ENCODE results near the gene UBL4A.
A peak's percentile ranks its signal among the peaks of the same experiment; 100 is the strongest.

Gene UBL4A

GRCh38 chrX:154440623-154441357, 45.6 kb downstream of the UBL4A start:
- DNase-seq: no peak

- DNase-seq: no peak
Observed at GRCh38 chrX:154439841-154440240, 46.6 kb downstream of the UBL4A start.

GRCh38 chrX:154437971-154438893, 48.2 kb downstream of the UBL4A start:
- DNase-seq: no peak

GRCh38 chrX:154436983-154437752, 49.2 kb downstream of the UBL4A start, which contains the start of gene GDI1:
TSS of gene GDI1 (plus strand) at chrX:154437154. CDS start at chrX:154437255, 101 bp downstream.
- peak in 23 of 56 donors; percentile 13 to 59 (median 30) for DNase-seq

GRCh38 chrX:154436374-154436982, 49.9 kb downstream of the UBL4A start:
- peak in 26 of 56 donors; percentile 2 to 58 (median 27) for DNase-seq

- DNase-seq: no peak
Observed at GRCh38 chrX:154435171-154435733, 51.2 kb downstream of the UBL4A start.

GRCh38 chrX:154434394-154435168, 51.8 kb downstream of the UBL4A start:
- DNase-seq: no peak
